GM18868 (cell line): ENCODE data around the gene GSDME.
"Not testable (repeated sequence)": the region's sequence is repeated elsewhere in the genome, so short reads cannot be mapped to it uniquely, and the experiment has no call there.

ENCODE experiments used
- ATAC-seq: cut with Tn5 transposase; IDR thresholded peaks from one replicate; pipeline ENCODE4 v1.9.1; 2021; ENCODE audit warnings: mild to moderate bottlenecking, moderate library complexity; ENCODE audit not compliant: unreplicated experiment

GSDME gene

GRCh38 chr7:24742506-24743162, 14.6 kb downstream of the GSDME start:
- ATAC-seq = no peak

GRCh38 chr7:24741679-24742505, 15.4 kb downstream of the GSDME start:
- no peak for ATAC-seq

DNA sequence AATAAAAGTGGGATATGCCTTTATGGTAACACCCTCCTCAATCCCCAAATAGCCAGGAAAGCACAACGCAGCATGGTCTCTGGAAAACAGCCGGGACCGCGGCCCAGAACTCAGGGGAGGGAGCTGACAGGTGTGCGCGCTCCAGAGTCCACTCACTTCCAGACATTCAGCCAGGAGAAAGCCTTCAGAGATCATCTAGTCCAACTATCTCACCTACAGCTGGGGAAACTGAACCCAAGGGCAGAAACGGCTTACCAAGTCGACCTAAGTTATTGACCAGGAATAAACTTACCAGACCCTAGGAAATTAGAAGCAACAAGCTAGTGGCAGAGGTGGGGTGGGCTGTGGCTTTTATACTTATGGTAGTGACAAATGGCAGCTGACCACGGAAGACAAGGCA, 16.4 kb downstream of the GSDME start:
- ATAC-seq = no peak

DNA sequence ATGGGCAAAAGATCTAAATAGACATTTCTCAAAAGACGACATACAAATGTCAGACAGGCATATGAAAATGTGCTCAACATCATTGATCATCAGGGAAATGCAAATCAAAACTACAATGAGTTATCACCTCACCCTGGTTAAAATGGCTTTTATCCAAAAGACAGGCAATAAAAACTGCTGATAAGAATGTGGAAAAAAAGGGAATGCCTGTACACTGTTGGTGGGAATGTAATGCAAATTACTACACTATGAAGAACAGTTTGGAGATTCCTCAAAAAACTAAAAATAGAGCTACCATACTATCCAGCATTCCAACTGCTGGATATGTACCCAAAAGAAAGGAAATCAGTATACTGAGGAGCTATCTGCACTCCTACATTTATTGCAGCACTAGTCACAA, 18.0 kb downstream of the GSDME start:
- no peak for ATAC-seq

- ATAC-seq = no peak
Measured at GRCh38 chr7:24738577-24738976, 18.7 kb downstream of the GSDME start.

GRCh38 chr7:24737281-24737680, 20.0 kb downstream of the GSDME start:
- ATAC-seq = no peak

GRCh38 chr7:24735594-24735993, 21.7 kb downstream of the GSDME start:
- not testable (repeated sequence) for ATAC-seq

DNA sequence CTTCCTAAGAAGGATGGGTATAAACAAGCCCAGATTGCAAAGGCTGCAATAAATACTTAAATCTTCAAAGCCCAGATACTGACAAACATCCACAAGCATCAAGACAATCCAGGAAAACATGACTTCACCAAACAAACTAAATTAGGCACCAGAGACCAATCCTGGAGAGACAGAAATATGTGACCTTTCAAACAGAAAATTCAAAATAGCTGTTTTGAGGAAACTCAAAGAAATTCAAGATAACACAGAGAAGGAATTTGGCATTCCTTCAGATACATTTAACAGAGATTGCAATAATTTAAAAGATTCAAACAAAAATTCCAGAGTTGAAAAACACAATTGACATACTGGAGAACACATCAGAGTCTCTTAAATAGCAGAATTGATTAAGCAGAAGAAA, 23.0 kb downstream of the GSDME start:
- ATAC-seq = no peak

- ATAC-seq = peak; percentile 6
Measured at GRCh38 chr7:24733414-24734060, 23.7 kb downstream of the GSDME start.

DNA sequence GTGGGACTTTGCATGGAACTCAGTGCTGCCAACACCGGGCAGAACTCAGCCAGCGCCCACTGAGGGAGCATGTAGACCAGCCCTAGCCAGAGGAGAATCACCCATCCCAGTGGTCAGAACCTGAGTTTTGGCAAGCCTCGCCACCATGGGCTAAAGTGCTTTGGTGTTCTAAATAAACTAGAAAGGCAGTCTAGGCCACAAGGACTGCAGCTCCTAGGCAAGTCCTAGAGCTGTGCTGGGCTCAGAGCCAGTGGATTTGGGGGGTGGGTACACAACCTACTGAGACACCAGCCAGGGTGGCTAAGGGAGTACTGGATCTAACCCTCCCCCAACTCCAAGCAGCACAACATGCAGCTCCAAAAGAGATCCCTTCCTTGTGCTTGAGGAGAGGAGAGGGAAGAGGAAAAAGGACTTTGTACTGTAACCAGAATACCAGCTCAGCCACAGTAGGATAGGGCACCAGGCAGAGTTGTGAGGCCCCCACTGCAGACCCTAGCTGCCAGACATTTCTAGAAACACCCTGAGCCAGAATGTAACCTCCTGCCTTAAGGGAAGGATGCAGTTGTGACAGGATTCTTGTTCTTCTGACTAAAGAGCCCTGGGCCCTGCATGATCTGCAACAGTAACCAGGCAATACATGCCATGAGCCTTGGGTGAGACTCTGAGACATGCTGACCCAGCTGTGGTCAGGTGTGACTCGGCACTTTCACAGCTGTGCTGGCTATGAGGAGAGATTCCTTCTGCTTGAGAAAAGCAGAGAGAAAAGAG, 24.4 kb downstream of the GSDME start:
- ATAC-seq = peak; percentile 79

- ATAC-seq = no peak
Measured at GRCh38 chr7:24731313-24731712, 26.0 kb downstream of the GSDME start.

GRCh38 chr7:24730018-24730369, 27.3 kb downstream of the GSDME start:
- no peak for ATAC-seq

DNA sequence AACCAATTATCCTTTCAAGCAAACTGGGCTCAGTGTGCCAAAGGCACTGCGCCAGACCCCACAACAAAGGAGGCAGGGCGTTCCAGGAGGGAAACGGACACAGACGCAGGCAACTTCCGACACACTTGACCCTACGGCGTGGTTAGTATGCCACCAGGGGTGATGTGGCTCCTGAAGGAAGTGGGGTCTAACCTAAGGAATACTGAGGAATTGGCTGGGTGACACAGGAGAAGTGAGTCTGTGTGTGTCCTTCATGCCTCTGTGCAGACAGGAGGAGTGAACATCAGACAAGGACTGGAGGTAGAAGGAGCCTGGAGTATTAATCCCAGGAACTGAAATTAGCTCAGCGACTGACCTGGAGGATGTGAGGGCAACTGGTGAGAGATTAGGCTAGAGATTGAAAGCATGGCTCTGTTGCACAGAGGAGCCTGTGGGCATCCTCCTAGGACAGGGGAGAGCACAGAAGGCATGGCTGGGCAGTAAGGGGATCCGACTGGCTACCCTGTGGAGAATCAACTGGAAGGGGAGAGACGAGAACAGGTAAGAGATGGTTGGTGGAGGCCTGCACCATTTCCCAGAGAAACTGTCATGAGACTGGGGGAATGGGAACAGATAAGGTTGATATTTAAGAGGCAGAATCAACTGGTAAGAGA, 27.8 kb downstream of the GSDME start:
- no peak for ATAC-seq

- ATAC-seq = peak; percentile 26
Measured at GRCh38 chr7:24728503-24729364, 28.5 kb downstream of the GSDME start.

GRCh38 chr7:24728121-24728500, 29.2 kb downstream of the GSDME start:
- no peak for ATAC-seq

- ATAC-seq = peak; percentile 69
Measured at GRCh38 chr7:24727154-24728120, 29.8 kb downstream of the GSDME start.

- ATAC-seq = no peak
Measured at GRCh38 chr7:24725554-24726241, 31.6 kb downstream of the GSDME start.
